ENCODE results near the gene SEC22B.
"Not testable (repeated sequence)": the region's sequence is repeated elsewhere in the genome, so short reads cannot be mapped to it uniquely, and the experiment has no call there.

SEC22B gene

DNA sequence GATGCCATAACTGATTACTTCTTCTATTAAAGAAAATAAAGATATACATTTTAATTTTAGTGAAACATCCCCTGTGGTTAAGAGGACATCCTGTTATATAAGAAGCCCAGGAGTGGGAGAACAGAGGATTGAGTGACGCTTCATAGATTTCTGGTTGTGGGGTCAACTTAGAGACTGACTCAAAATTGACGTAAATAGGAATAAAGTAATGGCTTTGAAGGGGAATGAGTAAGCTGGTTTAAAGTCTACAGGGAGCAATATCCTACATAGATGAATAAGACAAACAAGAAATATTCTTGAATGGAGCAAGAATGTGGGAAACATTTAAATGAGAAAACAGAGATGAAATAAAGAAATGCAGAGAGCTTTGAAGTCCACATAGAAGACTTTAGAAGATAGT lies 60.2 kb downstream of the SEC22B start:
- DNase-seq (ENCODE audit: low read depth) = not testable (repeated sequence)

- DNase-seq (ENCODE audit: low read depth) = not testable (repeated sequence)
These were observed 63.2 kb downstream of the SEC22B start for GRCh38 chr1:120113134-120113533.

- DNase-seq (ENCODE audit: low read depth) = not testable (repeated sequence)
These were observed 64.1 kb downstream of the SEC22B start for GRCh38 chr1:120112212-120112611.

DNA sequence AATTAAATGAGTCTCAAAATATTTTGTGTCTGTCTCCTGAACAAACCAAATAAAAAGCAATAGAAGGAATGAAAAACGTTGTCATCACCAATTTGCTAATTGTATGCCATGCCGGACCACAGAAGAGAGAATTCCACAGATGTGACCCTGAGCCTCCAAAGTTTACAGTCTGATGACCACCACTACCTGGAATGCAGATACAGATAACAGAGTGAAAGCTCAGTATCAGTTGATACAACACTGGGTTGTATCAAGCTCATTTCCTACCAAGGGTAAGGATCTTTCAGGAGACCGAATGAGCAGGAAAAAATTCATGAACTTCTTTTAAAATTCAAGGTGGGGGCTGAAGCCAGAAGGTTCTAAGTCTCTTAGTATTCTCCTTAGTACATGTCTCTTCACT lies 64.5 kb downstream of the SEC22B start:
- DNase-seq (ENCODE audit: low read depth) = not testable (repeated sequence)

DNA sequence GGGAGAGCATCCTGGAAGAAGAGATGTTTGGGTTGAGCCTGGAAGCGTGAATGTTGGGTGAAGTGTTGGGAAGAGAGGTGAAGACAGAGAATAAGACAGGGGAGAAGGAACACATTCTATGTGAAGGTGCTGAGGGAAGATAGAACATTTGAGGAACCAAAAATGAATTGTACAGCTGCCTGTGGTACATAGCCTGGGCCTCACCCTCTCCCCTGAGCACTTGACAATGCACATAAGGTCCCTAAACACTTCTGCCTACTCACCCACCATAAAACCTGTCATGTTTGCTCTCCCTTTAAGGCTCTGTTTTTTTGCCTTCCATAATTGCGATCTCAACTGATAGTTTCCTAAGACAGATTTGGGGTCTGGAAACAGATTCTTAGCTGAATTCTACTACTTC lies 65.3 kb downstream of the SEC22B start:
- DNase-seq (ENCODE audit: low read depth) = not testable (repeated sequence)

GRCh38 chr1:120109656-120110055 lies 66.7 kb downstream of the SEC22B start:
- DNase-seq (ENCODE audit: low read depth) = not testable (repeated sequence)

GRCh38 chr1:120109180-120109579 lies 67.1 kb downstream of the SEC22B start:
- not testable (repeated sequence) for DNase-seq (ENCODE audit: low read depth)

DNA sequence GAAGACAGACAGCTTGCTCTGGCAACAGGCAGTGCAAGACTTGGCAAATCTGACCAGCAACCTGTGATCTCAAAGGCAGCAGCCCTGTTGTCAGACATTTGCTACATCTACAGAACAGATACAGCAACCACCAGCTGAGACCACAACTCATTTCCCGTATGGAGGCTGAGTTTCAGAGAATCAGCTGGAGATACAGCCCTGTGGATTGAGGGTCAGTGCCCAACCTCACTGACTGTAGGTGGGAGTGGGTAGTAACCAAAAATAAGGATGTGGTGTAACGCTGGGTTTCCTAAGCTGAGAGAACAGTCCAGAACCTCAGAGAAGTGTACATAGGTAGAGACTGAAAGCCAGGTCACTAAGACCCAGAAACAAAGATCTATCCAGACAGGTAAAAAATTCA lies 71.0 kb downstream of the SEC22B start:
- not testable (repeated sequence) for DNase-seq (ENCODE audit: low read depth)

GRCh38 chr1:120103768-120104167 lies 72.6 kb downstream of the SEC22B start:
- not testable (repeated sequence) for DNase-seq (ENCODE audit: low read depth)

DNA sequence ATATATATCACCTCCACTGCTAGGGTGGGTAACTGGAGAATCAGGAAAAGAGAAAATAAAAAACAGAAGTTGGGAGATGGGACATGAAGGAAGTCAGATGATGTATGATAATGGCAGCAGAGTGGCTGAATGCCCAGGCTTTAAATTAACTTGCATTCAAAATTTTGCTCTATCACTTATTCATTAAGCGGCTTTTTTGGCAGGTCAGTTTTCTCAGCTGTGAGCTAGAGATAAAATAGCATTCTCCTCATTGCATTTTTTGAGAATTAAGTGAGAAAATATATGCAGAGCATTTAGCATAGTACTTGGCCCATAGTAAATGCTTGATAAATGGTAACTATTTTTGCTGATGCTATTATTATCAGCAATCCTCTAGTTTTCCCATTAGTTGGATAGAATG lies 74.7 kb downstream of the SEC22B start:
- DNase-seq (ENCODE audit: low read depth) = not testable (repeated sequence)

All from HS-5 (cell line).